ENCODE data around the gene VKORC1L1. TPM values are rescaled to one million over a fixed set of nuclear protein-coding genes. Genes with fewer than 3 reads are reported as not detected.

VKORC1L1 gene
- total and polyA plus RNA-seq, 8 donors = 3.4 to 12.0 (median 8.0) TPM

DNA sequence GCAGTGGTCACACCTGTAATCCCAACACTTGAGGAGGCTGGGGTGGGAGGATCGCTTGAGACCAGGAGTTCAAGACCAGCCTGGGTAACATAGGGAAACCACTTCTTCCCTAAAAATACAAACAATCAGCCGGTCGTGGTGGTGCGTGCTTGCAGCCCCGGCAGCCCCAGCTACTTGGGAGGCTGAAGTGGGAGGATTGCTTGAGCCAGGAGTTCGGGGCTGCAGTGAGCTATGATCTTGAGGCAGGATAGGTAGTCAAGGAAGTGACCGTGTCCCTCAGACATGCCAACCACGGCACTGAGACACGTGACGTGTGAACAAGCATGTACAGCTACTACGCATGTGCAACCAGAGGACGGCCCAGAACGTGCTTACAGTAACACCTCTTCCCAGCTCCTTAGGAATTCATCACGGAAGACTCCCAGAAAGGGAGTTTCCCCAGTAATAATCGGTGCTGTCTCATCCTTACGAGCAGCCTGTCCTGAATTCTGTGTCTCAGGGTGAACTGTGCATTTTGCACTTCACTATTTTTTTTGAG, 103.9 kb downstream of the VKORC1L1 start:
- FAIRE-seq (no peak), DNase-seq (peak in 1 of 6 donors; percentile 36), ATAC-seq (no peak)
- Histone ChIP-seq H3K36me3 (peaks cover 0 to 26% (median 0%) of the 10 kb centered on the region in 3 donors), H3K9me3 (no peaks in the 10 kb centered on the region), H3K27ac (no peak overlapping the region), H3K4me1 (peaks cover 0 to 3% (median 0%) of the 10 kb centered on the region in 3 donors), H3K27me3 (no peaks in the 10 kb centered on the region), H3K4me3 (no peak overlapping the region)
- intact Hi-C loops (cut with DNase I) = no loop called here
- WGBS, 2 donors = 96 to 97% methylated on average over 16 of the region's 16 CpGs
- TF ChIP-seq, protein P1, sequence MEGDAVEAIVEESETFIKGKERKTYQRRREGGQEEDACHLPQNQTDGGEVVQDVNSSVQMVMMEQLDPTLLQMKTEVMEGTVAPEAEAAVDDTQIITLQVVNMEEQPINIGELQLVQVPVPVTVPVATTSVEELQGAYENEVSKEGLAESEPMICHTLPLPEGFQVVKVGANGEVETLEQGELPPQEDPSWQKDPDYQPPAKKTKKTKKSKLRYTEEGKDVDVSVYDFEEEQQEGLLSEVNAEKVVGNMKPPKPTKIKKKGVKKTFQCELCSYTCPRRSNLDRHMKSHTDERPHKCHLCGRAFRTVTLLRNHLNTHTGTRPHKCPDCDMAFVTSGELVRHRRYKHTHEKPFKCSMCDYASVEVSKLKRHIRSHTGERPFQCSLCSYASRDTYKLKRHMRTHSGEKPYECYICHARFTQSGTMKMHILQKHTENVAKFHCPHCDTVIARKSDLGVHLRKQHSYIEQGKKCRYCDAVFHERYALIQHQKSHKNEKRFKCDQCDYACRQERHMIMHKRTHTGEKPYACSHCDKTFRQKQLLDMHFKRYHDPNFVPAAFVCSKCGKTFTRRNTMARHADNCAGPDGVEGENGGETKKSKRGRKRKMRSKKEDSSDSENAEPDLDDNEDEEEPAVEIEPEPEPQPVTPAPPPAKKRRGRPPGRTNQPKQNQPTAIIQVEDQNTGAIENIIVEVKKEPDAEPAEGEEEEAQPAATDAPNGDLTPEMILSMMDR (IDR thresholded peaks at IDR 0.05) = no peak

DNA sequence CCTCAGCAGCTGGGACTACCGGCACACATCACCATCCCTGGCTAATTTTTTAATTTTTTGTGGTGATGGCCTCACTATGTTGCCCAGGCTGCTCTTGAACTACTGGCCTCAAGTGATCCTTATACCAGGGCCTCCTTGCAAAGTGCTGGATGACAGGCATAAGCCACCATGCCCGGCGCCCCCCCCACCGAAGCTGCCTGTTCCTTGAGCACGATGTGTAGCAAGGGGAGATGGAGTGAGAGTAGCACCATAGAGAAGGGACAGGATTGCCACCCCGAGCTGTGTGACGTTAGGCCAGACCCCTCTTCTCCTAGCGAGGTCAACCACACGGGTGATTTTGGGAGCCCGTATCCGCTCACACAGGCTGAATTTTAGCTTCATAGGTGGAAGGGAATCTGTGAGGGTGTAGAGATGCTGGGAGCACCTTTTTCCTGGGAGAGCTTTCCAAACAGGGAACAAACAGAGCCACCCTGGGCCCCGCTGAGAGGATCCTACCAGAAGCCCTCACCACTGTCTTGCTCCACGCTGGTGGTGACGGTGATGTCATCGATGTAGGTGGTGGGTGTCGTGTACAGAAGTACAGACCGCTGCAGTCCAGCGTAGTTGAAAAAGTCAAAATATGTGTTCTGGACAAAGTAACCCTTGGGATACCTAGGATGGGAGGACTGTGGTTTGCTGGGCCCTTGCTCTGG, 106.2 kb downstream of the VKORC1L1 start:
- H3K36me3 ChIP-seq = peaks cover 0 to 8% (median 0%) of the 10 kb centered on the region in 3 donors
- WGBS, 2 donors = 94 to 96% methylated on average over 18 of the region's 18 CpGs
- FAIRE-seq = no peak
- no peak for ATAC-seq
- no peak overlapping the region for H3K4me3 ChIP-seq
- peaks cover 0 to 6% (median 3%) of the 10 kb centered on the region in 3 donors for H3K4me1 ChIP-seq
- H3K27me3 ChIP-seq = no peaks in the 10 kb centered on the region
- no peak overlapping the region for H3K27ac ChIP-seq
- DNase-seq = peak in 1 of 6 donors; percentile 38
- H3K9me3 ChIP-seq = no peaks in the 10 kb centered on the region
- TF ChIP-seq, protein P1 (IDR thresholded peaks at IDR 0.05) = no peak
- intact Hi-C loops (cut with DNase I) = no loop called here

DNA sequence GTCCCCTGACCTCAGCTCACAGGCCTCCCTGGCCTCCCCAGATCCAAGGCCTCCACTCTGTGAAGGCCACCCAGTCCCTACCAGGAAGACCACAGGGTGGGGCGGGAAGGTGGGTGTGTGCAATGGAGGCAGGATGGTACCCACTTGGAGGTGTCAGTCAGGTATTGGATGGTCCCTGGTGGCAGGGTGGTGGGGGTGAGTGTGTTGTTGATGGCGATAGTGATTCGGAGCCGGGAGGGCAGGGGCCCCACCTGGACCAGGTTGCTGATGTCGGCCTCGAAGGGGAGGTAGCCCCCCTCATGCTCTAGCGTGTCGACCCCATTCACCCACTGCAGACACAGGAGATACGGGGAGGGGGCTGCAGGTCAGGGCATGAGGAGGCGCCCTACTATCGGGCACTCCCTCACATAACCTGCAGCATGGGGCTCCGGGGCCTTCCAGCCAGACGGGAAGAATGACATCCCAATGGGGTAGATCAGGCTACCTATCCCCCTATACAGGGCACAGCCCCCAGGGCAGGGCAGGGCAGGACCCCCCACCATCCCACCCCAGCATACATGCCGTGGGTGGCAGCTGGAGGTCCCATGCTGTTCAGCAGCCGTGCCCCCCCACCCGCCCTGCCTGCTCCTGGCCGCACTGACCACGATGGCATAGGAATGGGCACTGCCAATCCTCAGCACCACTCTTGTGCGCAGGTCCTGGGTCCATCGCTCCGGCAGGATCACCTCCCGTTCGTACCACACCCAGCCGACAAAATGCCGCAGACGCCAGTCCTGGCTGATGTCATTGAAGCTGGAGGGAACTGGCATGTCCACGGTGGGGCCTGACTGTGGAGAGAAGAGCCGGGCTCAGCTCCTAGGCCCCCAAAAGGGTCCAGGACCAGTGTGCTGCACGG, 107.0 kb downstream of the VKORC1L1 start:
- intact Hi-C loops (cut with DNase I) = no loop called here
- ATAC-seq (no peak), DNase-seq (peak in 2 of 6 donors; percentile 43 to 64), FAIRE-seq (no peak)
- H3K4me3 ChIP-seq = no peak overlapping the region
- TF ChIP-seq, protein P1 (IDR thresholded peaks at IDR 0.05) = no peak
- WGBS, 2 donors = 93% methylated on average over 28 to 29 of the region's 29 CpGs
- peaks cover 0 to 6% (median 3%) of the 10 kb centered on the region in 3 donors for H3K4me1 ChIP-seq
- H3K36me3 ChIP-seq = peaks cover 0 to 2% (median 0%) of the 10 kb centered on the region in 3 donors
- peak overlapping the region in 2 of 4 donors; percentile 13 to 33 for H3K27ac ChIP-seq
- no peaks in the 10 kb centered on the region for H3K9me3 ChIP-seq
- no peaks in the 10 kb centered on the region for H3K27me3 ChIP-seq

DNA sequence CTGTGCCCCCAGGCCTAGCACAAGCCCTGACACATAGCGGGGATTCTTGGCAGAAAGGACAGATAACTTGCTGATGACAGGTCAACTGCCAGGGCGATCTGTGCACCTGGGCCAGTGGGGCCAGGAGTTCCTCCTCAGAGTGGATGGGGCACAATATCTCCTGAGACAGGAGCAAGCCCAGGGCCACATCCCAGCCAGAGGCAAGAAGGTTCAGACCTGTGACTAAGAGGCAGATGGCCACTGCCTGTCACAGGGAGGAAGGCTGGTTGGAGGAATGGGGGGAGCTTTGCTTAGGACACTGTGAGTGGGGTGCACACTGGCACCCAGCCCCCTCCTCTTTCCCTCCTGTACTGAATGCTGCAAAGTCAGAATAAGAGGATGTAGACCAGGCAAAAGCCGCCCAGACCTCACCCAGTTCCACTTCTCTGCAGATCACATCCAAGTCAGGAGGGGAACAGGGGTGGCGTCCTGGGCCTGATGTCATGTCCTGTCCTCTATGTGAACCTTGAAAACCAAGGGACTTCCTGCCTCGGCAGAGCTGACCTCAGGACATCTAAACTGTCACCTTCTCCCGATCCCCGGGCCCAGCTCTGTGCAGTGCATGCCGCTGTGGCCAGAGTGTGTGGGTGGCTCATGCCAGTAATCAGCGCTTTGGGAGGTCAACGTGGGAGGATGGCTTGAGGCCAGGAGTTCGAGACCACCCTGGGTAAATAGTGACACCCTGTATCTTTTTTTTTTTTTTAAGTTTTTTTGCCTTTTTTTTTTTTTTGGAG, 107.8 kb downstream of the VKORC1L1 start:
- Histone ChIP-seq H3K4me3 (peak overlapping the region in 3 of 4 donors; percentile 85 to 92 (median 87)), H3K4me1 (peaks cover 0 to 6% (median 3%) of the 10 kb centered on the region in 3 donors), H3K27ac (peak overlapping the region in 2 of 4 donors; percentile 33 to 75), H3K27me3 (no peaks in the 10 kb centered on the region), H3K36me3 (no peaks in the 10 kb centered on the region), H3K9me3 (no peaks in the 10 kb centered on the region)
- DNase-seq = peak in 4 of 6 donors; percentile 46 to 66 (median 54)
- WGBS, 2 donors = 60 to 64% methylated on average over 11 of the region's 11 CpGs
- TF ChIP-seq, protein P1 (IDR thresholded peaks at IDR 0.05) = no peak
- no peak for FAIRE-seq
- intact Hi-C loops (cut with DNase I) = no loop called here
- peak in 3 of 4 donors; percentile 6 to 32 (median 29) for ATAC-seq
